HG02678 (cell line): ENCODE results near the gene NEMF.
A peak's percentile ranks its signal among the peaks of the same experiment; 100 is the strongest.
"Not testable (repeated sequence)": the region's sequence is repeated elsewhere in the genome, so short reads cannot be mapped to it uniquely, and the experiment has no call there.

Experiments used
- ATAC-seq: cut with Tn5 transposase; IDR thresholded peaks from one replicate; pipeline ENCODE4 v1.9.1; 2021; ENCODE audit warnings: mild to moderate bottlenecking, moderate library complexity; ENCODE audit not compliant: unreplicated experiment

Gene NEMF

DNA sequence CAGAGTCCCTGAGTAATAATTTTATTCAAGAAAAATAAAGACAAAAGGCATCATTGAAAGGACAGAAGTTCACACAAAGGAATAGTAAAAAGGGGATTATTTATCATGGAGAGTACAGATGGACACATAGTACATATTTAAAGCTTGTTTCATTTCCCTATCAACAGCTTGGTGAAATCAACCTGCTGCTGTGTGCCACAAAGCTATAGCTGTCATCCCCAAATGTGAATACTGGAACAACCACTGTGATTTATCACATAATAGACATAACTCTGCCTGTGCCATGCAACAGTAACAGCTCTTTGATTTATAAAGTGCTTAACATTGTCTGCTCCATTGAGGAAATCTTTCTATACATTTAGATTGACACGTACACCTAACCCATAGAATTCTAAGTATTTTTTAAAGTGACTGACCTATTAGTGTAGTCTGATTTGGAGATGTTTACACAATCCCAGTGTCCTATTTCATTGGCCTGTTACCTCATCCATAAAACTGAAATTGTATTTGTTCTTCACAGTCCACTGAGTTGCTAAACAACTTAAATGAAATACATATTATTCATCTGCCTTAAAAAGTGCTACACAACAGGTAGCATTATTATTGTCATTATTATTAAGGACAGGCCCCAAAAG, 3.3 kb downstream of the NEMF start:
- ATAC-seq = no peak

DNA sequence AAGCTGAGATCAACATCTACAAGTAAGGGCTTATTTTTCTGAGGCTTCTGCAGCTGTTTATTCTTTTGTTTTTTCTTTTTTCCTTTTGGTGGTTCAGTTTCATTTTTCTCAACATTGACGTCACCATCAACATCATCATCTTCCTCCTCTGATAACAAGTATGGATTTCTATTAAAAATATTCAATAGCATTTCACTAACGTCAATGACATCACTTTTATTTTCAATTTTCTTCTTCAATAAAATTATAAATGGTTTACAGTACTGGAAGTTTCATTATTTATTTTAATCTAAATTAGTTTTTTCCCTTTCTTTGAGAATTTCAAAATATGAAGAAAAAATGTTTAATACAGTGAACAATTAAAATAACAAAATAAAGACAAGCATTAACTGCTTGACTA, 23.9 kb downstream of the NEMF start:
- no peak for ATAC-seq

DNA sequence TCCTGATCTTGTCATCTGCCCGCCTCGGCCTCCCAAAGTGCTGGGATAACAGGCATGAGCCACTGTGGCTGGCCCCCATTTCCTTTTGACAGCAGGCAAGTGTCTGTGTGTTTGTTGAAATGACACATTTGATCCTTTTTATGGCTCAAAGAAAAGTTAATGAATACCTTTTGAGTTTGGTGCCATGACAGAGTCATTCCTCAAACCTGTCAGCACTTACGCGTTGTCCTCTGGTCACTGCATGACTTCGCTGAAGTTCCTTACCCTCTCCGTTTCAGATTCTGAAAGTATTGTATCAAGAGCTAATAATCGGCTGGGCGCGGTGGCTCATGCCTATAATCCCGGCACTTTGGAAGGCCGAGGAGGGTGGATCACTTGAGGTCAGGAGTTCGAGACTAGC, 32.4 kb downstream of the NEMF start:
- no peak for ATAC-seq

DNA sequence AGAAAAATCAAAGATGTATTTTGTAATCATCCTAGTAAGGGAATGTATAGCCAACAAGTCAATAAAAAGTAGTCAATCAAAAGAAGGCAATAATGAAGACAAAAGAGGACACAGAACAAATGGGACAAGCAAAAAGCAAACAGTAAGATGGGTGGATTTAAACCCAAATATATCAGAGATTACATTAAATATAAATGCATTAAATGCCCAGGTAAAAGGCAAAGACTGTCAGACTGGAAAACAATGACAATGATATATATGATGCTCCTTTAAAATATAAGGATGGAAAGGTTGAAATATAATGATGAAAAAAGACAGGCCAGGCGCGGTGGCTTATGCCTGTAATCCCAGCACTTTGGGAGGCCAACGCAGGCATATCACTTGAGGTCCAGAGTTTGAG, 35.7 kb downstream of the NEMF start:
- no peak for ATAC-seq

DNA sequence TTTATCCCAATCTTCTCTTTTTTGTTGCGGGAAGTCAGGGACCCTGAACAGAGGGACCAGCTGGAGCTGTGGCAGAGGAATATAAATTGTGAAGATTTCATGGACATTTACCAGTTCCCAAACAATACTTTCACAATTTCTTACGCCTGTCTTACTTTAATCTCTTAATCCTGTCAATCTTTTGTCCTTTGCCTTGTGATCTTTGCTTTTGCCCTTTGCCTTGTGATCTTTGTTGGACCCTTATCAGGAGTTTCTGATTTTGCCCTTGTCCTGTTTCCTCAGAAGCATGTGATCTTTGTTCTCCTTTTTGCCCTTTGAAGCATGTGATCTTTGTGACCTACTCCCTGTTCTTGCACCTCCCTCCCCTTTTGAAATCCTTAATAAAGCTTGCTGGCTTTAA, 36.5 kb downstream of the NEMF start:
- not testable (repeated sequence) for ATAC-seq

DNA sequence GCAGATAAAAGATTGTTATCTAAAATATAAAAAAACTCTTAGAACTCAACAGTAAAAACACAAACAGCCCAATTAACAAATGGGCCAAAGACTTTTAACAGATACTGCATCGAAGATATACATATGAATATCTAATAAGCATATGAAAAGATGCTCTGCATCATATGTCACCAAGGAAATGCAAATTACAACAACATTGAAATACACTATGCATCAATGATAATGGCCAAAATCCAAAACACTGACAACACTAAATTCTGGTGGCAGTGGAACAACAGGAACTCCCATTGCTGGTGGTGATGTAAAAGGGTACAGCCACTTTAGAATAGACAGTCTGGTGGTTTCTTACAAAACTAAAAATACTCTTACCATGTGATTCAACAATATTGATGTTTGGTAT, 43.8 kb downstream of the NEMF start:
- no peak for ATAC-seq

DNA sequence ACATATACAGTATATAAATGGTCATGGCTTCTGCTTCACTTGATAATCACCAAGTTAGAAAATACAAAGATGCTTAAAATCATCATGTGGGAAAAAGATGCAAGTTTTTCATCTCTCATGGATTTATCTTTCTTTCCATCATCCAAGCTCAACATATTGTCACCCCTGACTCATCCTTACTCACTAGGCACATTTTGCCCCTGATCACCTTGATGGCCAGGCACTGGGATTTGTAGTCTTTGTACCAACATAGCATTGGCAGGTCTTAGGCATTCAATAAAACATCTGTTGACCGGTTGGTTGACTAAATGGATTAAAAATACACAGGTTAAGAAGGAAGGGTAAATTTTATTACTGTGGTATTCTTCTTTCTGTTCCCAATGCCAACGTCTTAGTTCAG, 56.6 kb downstream of the NEMF start:
- ATAC-seq = no peak

DNA sequence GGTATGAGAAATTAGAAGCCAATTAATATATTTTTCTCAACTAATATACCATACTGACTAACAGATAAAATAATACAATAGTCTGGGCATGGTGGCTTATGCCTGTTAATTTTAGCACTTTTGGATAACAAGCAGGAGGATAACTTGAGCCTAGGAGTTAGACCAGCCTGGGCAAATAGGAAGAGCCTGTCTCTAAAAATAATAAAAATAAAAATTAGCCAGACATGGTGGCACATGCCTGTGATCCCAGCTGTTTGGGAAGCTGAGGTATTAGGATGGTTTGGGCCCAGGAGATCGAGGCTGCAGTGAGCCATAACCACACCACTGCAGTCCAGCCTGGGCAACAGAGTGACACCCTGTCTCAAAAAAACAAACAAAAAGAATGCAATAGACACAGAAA, 60.0 kb downstream of the NEMF start:
- no peak for ATAC-seq

DNA sequence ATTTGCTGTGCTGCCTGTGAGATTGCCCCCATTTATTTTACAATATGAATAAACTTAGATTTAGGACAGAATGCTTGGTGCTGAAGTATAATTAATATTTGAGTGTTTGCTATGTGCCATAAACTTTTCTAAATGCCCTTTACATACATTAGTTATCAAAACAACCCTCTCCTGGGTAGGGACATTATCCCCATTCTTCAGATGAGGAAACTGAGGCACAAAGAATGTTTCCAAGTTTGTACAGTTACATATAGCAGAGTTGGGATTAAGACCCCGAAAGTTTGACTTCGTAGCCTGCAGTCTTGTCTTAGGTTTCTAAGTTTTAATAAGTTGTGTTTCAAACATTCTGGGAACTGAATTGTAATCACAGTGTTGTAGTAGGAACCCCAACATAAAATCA, 66.3 kb downstream of the NEMF start:
- ATAC-seq = no peak

DNA sequence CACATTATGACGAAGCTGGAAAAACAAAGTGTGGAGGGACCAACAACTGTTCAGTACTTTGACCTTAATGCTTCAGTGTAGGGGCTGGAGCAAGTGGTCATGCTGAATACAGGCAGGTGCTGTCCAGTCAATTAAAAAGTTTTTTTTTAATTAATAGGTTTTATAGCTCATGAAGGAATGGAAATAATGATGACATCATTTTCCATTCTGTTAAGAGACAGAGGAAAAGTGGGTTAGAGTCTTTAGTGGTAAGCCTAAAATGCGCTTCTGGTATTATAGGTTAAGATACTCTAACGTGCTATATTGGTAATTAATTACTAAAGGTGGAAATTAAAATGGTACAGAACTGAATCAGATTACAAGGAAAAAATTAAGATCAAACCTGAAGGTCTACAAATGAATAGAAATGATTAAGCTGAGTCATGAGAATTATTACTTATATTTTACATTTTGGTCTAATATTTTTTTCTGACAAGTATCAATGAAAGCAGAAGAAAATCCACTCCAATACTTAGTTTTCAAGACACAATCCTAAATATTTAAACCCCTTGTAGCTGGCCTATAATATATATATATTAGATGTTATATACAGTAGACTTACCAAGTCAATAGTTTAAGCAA, 69.1 kb downstream of the NEMF start:
- no peak for ATAC-seq

DNA sequence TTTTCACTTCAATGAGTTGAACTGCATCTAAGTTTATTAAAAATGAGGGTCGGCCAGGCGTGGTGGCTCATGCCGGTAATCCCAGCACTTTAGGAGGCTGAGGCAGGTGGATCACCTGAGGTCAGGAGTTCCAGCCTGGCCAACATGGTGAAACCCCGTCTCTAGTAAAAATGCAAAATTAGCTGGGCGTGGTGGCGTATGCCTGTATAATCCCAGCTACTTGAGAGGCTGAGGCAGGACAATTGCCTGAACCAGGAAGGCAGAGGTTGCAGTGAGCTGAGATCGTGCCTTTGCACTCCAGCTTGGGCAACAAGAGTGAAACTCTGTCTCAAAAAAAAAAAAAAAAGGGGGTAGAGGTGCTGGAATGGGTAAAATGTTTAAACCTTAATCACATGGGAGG, 71.5 kb downstream of the NEMF start:
- not testable (repeated sequence) for ATAC-seq

DNA sequence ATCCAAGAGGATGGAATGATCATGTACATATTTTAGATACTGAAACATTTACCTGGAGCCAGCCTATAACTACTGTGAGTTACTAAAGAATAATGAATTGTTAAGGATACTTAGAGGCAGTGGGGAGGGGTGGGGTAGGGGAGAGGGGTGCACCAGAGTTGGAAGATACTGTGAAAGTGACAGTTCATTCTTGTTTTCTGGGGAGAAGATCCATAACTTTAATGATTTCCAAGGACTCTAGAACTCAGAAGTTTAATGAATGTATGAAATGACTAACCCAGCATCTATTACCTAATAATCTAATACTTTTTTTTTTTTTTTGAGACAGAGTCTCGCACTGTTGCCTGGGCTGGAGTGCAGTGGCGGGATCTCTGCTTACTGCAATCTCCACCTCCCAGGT, 74.2 kb downstream of the NEMF start:
- no peak for ATAC-seq

DNA sequence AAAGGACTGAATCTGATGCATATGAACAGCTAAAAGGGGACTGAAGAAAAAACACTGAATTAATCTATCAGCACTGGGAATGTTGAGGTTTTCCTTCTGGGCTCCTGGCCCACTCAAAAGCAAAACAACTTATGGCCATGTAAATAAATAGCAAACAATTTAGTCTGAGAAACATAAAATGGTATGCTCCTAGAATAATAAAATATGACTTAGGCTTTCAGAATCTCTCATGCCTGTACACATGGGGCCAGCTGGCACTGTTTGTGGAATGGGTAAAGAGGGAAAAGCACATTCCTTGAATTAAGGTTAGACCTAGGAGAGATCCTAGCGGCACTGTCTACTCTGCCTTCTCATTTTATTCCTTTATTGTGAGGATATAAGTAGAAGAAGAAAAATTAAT, 78.5 kb downstream of the NEMF start:
- no peak for ATAC-seq

DNA sequence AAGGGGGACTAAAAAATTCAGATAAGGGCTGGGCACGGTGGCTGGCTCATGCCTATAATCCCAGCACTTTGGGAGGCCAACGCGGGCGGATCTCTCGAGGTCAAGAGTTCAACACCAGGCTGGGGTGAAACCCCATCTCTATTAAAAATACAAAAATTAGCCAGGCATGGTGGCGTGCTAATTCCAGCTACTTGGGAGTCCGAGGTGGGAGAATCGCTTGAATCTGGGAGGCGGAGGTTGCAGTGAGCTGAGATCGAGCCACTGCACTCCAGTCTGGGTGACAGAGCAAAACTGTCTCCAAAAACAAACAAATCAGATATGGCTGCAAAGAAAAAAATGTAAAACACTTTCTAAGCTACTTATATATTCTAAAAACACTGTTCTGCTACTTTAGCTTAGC, 80.9 kb downstream of the NEMF start:
- ATAC-seq = not testable (repeated sequence)

DNA sequence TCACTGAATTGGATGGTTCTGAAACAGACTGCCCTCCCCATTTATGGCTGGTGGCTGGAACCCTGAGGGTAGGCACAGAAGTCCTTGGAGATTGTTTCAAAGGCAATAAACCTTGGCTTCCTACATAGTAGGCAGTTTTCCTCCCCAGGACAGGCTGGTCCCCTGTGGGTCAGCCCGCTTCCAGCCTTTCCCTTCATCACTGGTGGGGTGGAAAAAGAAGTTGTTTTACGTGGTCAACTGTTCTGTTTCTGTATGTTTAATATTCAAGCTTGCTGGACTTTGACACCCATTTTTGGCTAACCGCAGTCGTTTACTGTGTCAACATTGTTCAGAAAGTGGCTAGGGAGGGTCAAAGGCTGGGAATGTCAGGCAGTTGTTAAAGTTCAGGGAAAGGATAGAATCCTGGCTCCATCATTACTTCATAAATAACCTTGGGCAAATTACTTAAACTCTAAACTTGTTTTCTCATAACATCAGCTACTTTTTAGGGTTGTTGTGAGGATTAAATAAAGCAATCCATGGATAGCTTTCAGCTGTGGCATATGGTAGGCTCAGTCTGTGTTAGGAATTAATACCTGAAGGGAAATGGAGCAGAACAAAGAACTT, 82.3 kb downstream of the NEMF start:
- ATAC-seq = no peak

DNA sequence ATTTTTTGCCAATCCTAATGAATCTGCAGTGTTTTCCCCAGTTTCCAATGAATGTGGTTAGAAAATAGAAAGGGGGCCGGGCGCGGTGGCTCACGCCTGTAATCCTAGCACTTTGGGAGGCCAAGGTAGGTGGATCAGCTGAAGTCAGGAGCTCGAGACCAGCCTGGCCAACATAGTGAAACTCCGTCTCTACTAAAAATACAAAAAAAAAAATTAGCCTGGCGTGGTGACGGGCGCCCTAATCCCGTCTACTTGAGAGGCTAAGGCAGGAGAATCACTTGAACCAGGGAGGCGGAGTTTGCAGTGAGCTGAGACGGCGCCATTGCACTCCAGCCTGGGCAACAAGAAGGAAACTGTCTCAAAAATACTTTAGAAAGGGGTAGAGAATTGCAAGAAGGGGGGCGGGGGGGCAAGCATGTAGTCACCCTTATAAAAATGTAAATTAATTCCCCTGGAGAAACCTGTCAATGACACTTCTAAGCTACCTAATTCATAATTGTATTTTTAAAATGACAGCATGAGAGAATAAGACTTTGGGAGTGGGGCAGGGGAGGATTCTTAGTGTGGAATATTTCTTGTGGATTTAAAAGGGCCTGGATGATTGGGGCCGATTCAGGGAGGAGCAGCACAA, 82.9 kb downstream of the NEMF start:
- no peak for ATAC-seq

DNA sequence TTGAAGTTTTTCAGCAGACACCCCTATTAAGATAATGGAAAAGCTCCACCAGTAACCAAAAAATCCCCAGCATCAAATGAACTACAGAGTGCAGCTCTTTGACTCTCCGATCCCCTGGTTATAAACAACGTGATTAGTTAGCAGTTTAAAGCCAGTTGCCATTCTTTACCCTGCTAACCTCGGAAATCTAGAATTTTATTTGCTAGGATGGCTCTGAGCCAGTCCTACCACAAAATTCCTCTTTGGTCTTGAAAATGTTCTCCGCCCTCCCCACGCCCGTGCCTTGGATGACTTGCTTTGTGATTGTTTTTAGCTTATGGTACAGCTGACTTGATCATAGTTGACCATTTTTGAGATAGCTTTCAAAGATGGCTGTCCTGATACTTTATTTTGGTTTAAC, 83.4 kb downstream of the NEMF start:
- no peak for ATAC-seq

DNA sequence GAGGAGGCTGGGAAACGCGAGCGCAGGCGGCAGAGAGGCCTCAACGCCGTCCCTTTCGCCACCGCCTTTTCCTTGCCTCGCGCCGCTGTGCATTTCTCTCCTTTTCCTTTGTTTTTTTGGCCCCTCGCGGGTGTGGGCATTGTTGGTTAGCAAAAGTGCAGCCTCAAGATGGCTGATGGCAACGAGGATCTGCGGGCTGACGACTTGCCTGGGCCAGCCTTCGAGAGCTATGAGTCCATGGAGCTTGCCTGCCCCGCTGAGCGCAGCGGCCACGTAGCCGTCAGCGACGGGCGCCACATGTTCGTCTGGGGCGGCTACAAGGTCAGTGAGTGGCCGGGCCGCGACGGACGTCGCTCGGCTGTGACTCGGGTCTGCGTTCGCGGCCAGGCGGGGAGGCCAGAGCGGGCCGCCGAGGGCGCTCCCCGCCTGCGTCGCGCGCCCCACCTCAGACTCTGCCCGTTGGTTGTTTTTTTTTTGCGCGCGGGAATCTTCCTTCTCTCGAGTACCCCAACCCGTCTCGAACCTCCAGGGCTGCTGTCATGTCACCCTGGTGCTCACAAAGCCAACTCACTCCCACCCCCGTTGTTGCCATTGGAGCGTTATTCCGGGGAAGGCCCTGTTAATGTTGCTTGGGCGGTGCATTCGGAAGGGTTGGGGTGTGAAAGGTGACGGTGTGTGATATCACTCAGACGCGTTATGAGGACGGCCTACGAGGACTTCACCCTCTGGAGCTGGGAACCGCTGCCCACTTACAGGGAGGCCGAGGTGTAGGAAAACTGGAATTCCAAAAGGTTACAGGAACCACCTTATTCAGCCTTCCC, 84.1 kb downstream of the NEMF start:
- ATAC-seq = peak; percentile 20

DNA sequence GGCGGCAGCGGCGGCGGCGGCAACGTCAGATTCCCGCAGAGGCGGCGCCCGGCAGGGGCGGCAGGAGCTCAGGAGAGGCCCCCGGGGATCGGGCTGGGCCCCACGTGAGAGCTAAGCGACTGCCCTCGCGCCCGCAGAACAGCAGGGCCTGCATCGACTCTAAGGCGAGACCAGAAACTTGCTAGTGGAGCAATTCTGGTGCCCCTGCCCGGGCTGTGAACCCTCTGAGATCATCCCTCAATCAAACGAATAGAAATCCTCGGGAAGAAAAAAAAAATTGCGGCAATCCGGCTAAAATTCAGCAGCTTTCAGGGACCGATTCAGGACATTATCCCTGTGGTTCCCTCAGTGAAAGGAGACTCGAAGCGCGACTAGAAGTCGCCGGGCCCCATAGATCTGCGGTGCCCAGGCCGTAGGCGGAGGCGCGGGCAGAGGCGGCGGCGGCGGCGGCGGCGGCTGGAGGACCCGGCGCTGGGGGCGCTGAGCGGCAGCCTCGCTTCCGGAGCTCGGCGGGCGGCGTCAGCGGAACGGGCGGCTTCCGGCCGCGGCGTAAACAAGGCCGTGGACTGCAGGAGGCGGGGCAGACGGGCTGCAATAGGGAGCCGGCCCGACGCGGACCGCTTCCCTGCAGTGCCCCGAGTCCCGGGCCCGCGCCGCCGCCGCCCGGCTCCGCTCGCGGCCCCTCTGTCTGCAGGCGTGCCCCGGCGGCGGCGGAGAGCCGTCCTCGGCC, 84.9 kb downstream of the NEMF start, which contains the start of gene KLHDC2:
TSS of gene KLHDC2 (plus strand) at position 583 of the 730 bp plus-strand sequence. CDS start 316 bp downstream, outside the sequence.
- ATAC-seq = peak; percentile 94

DNA sequence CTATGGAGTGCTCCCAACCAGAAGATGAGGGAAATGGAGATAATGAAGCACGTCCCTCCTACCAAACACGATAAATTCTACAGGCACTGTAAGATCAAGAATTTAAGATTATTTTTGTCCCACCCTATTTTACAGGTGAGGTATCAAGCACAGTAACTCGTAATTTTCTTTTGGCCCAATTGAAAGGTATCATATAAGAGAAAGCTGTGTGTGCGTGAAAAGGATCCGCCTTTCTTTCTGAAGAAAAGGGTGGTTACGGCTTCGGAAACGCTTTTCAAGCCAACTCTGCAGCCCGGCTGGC, 85.4 kb downstream of the NEMF start:
- ATAC-seq = no peak

DNA sequence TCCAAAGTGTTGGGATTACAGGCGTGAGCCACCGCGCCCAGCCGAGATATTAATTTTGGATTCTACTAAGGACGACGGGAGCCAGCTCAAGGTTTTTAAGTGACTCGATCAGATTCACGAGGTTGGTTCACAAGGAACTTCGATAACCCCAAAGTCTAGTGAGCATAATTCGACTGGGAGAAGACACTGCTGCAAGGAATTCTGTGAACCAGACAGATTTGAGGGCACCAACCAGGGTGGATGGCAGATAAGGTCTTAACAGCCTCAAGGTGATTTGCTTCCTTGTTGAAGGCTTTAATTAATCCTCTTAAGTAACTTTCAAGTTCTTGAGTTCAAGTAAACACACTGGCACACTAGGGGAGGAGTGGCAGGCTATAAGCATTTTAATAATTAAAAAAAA, 85.7 kb downstream of the NEMF start:
- ATAC-seq = no peak
